ACC112 (cell line): Measurements from ENCODE around the gene CDK15.

Experiments
- H2AFZ ChIP-seq: fragments of 200-600 bp; sonication (generic); one replicate; pipeline ENCODE4 v1.6.0; 2017; ENCODE audit warnings: antibody characterized with exemption, low read length; ENCODE audit not compliant: unreplicated experiment
- H3K27ac ChIP-seq: fragments of 200-600 bp; sonication (generic); 2 replicates; pipeline ENCODE4 v1.5.1; 2014; ENCODE audit warnings: low read depth, mild to moderate bottlenecking, antibody characterized with exemption, low read length, moderate library complexity
- H3K27me3 ChIP-seq: fragments of 200-600 bp; sonication (generic); 2 replicates; pipeline ENCODE4 v1.6.1; 2014; ENCODE audit warnings: mild to moderate bottlenecking, antibody characterized with exemption, low read length, moderate library complexity, mixed read lengths; ENCODE audit not compliant: insufficient read depth
- H3K36me3 ChIP-seq: fragments of 200-600 bp; sonication (generic); 2 replicates; pipeline ENCODE4 v1.6.1; 2016; ENCODE audit warnings: mild to moderate bottlenecking, antibody characterized with exemption, low read length, moderate library complexity, mixed read lengths; ENCODE audit not compliant: insufficient read depth
- H3K4me1 ChIP-seq: fragments of 200-600 bp; sonication (generic); one replicate; pipeline ENCODE4 v1.6.1; 2016; ENCODE audit warnings: low read length, mixed read lengths; ENCODE audit not compliant: insufficient read depth, unreplicated experiment, control insufficient read depth
- H3K4me3 ChIP-seq: fragments of 200-600 bp; sonication (generic); 2 replicates; pipeline ENCODE4 v1.5.1; 2014; ENCODE audit warnings: mild to moderate bottlenecking, low read depth, low read length
- H3K79me2 ChIP-seq: fragments of 200-600 bp; sonication (generic); one replicate; pipeline ENCODE4 v1.6.0; 2016; ENCODE audit warnings: low read length; ENCODE audit not compliant: control insufficient read depth, unreplicated experiment, insufficient read depth

The CDK15 gene

GRCh38 chr2:201936817-201937216, 130.5 kb downstream of the CDK15 start:
- H3K36me3 ChIP-seq = no peaks in the 10 kb centered on the region
- H3K27me3 ChIP-seq = peaks cover 29% of the 10 kb centered on the region
- no peaks in the 10 kb centered on the region for H3K4me1 ChIP-seq
- H3K27ac ChIP-seq = no peak overlapping the region
- no peak overlapping the region for H3K4me3 ChIP-seq
- no peak overlapping the region for H2AFZ ChIP-seq
- H3K79me2 ChIP-seq = no peaks in the 10 kb centered on the region

DNA sequence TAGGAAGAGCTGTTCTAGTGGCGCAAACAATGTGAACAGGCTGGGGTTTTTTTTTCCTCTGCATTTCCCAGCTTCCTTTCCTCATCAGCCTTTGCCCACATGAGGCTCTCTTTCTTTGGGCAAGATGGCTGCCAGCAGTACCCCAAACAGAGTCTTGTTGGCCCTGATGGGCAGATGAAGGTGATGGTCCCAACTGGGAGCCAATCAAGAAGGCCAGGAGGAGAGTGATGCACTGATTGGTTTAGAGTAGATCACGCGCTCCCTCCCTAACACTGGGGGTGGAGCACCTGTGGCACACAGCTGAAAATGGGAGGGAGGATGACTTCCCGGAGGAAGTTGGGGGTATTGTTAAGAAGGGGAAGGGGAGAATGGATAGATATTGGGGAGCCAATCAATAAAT, 131.0 kb downstream of the CDK15 start:
- H3K27me3 ChIP-seq = peaks cover 24% of the 10 kb centered on the region
- no peaks in the 10 kb centered on the region for H3K4me1 ChIP-seq

GRCh38 chr2:201938156-201938775, 131.9 kb downstream of the CDK15 start:
- no peak overlapping the region for H3K27ac ChIP-seq
- no peaks in the 10 kb centered on the region for H3K79me2 ChIP-seq
- H3K4me1 ChIP-seq = no peaks in the 10 kb centered on the region
- H3K36me3 ChIP-seq = no peaks in the 10 kb centered on the region
- no peak overlapping the region for H3K4me3 ChIP-seq
- no peak overlapping the region for H2AFZ ChIP-seq
- H3K27me3 ChIP-seq = peaks cover 19% of the 10 kb centered on the region

More for the DNA sequence above, 131.0 kb downstream of the CDK15 start:
- no peak overlapping the region for H3K4me3 ChIP-seq
- H3K79me2 ChIP-seq = no peaks in the 10 kb centered on the region
- H3K36me3 ChIP-seq = no peaks in the 10 kb centered on the region
- no peak overlapping the region for H2AFZ ChIP-seq
- no peak overlapping the region for H3K27ac ChIP-seq

DNA sequence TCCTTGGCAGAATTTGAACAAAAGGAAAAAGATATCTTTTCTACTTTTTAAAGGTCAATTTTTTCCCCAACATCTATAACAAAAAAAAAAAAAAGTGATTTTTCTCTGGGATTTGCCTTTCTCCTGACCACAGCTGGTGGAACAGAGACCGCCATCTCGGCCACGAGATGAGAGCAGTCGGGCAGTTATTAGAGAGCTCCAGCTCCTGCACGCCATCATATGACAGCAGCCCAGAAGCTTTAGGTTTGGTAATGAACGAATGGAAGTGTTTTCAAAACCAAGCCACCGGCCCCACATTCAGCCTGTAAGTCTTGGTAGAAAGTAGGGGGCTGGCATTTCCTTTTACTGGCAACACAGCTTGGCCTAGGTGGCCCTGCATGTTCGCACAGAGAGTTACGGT, 132.4 kb downstream of the CDK15 start:
- Histone ChIP-seq H3K4me3 (no peak overlapping the region), H2AFZ (no peak overlapping the region), H3K27me3 (peaks cover 19% of the 10 kb centered on the region), H3K79me2 (no peaks in the 10 kb centered on the region), H3K36me3 (no peaks in the 10 kb centered on the region), H3K4me1 (no peaks in the 10 kb centered on the region), H3K27ac (no peak overlapping the region)

DNA sequence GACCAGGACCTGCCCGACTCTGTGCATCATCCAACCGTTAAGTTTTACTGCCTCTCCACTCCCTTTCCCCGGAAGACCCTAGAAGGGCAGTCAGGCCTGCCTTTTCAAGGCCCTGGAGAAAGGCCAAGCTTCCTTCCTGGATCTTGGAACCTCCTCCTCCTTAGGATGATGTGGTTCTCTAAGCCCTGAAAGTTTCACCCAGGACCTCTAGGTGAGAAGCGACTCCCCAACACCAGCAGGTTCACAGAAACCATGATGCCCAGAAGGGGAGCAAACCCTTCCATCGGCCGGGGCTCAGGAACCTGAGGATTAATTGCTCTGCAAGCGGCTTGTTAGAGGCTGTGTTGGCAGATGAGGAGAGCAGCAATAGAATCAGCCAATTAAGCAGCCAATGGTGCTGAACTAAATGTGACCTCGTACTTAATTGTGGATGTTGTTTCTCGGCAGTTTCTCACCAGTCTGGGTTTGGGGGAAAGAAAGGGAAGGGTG, 133.2 kb downstream of the CDK15 start:
- H3K4me3 ChIP-seq = no peak overlapping the region
- no peak overlapping the region for H2AFZ ChIP-seq
- no peaks in the 10 kb centered on the region for H3K4me1 ChIP-seq
- no peaks in the 10 kb centered on the region for H3K36me3 ChIP-seq
- no peaks in the 10 kb centered on the region for H3K79me2 ChIP-seq
- peaks cover 19% of the 10 kb centered on the region for H3K27me3 ChIP-seq
- no peak overlapping the region for H3K27ac ChIP-seq

DNA sequence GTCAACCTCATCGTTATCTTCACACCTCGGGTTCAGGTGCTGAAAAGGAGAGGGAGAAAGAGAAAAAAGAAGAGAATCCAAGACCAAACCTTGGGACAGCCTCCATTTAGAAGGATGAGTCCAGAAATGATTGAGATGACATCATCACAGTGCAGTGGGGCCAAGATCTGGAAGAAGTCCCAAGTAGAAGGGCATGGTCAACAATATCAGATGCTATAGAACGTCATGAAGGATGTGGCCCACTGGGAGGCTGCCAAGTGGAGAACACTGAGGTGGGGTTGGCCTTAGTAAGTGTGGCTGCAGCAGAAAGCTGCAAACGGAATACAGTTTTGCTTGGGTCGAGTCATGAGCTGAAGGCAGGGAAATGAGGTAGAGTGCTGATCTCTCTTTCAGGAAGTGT, 136.2 kb downstream of the CDK15 start:
- H3K4me1 ChIP-seq = no peaks in the 10 kb centered on the region
- no peak overlapping the region for H3K4me3 ChIP-seq
- no peaks in the 10 kb centered on the region for H3K36me3 ChIP-seq
- no peak overlapping the region for H2AFZ ChIP-seq
- no peak overlapping the region for H3K27ac ChIP-seq
- H3K79me2 ChIP-seq = no peaks in the 10 kb centered on the region
- H3K27me3 ChIP-seq = peaks cover 26% of the 10 kb centered on the region
